ENCODE results near the gene TBXAS1.

DNA sequence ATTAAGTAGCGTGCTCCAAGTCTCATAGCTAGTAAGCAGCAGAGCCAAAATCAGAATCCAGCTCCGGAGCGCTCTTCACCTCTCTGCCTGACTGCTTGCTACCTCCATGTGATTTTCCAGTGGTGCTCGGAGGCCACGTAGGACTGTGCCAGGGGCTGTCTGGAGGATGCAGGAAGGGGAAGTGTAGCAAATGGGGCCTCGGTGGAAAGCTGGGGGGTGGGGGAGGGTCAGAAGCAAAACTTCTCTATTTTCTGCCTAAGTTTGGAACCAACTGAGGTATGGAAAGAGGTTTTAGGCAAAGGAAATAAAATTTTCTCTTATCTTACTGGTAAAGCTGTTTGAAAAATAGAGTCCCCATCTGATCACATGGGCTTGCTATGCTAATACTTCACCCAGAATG lies 108.7 kb downstream of the TBXAS1 start:
- TF ChIP-seq POLR2A (IDR thresholded peaks at IDR 0.05; ENCODE audit: low read depth, low read length) (no peak), FOS (IDR thresholded peaks at IDR 0.05; ENCODE audit: borderline replicate concordance, insufficient read depth, low read length) (no peak), MYC (IDR thresholded peaks at IDR 0.05; ENCODE audit: low read depth, low read length) (no peak)
- TF ChIP-seq, protein P1, sequence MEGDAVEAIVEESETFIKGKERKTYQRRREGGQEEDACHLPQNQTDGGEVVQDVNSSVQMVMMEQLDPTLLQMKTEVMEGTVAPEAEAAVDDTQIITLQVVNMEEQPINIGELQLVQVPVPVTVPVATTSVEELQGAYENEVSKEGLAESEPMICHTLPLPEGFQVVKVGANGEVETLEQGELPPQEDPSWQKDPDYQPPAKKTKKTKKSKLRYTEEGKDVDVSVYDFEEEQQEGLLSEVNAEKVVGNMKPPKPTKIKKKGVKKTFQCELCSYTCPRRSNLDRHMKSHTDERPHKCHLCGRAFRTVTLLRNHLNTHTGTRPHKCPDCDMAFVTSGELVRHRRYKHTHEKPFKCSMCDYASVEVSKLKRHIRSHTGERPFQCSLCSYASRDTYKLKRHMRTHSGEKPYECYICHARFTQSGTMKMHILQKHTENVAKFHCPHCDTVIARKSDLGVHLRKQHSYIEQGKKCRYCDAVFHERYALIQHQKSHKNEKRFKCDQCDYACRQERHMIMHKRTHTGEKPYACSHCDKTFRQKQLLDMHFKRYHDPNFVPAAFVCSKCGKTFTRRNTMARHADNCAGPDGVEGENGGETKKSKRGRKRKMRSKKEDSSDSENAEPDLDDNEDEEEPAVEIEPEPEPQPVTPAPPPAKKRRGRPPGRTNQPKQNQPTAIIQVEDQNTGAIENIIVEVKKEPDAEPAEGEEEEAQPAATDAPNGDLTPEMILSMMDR (IDR thresholded peaks at IDR 0.05; ENCODE audit: extremely low read depth in 1 of 2, insufficient read depth in 1 of 2, low read depth in 1 of 2, low read length in 2 of 2): no peak
